GM19438 (cell line): ENCODE measurements around the gene LECT2.

ENCODE experiments used
- ATAC-seq: cut with Tn5 transposase; IDR thresholded peaks from one replicate; pipeline ENCODE4 v1.9.1; 2021; ENCODE audit warnings: low read depth; ENCODE audit not compliant: unreplicated experiment

LECT2 gene

DNA sequence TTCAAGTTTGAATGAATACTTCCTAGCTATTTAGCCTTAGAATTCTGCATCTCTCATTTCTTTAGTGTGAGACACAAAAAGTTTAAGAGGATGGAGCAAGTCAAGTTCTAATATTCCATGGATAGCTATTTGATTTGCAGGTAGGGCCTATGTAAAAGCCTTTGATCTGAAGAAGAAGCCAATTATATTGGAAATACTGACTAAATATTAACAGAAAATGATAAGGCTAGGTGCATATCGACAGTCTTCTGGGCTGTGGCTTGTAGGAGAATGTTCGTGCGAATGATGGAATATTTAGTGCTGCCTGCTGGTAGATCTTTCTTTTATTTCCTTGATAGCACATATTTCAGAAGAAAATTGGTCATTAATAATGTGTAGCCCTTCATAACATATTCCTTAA is at the start of gene LECT2:
TSS of gene LECT2 (minus strand) at position 85 of the 400 bp plus-strand sequence. CDS start 150 bp downstream, outside the sequence.
- no peak for ATAC-seq

DNA sequence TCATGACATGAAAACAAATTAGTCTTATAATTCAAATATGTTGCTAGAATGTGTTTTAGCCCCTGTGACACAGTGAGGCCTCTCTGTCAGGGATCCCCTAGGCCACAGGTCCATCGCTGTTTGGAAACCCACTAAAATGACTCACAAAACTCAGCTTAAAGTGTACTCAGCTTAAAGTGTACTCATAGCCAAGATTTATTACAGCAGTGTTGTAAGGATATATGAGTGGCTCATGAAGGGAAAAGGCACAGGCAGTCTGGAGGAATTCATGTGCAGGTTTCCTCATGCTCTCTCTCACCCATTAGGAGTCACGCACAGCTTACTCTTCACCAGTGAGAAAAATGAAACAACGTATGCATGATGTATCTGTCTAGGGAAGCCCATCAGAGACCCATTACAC is 49.7 kb upstream of the LECT2 start:
- ATAC-seq = no peak

GRCh38 chr5:136001466-136001981 is 46.7 kb upstream of the LECT2 start:
- ATAC-seq = no peak

DNA sequence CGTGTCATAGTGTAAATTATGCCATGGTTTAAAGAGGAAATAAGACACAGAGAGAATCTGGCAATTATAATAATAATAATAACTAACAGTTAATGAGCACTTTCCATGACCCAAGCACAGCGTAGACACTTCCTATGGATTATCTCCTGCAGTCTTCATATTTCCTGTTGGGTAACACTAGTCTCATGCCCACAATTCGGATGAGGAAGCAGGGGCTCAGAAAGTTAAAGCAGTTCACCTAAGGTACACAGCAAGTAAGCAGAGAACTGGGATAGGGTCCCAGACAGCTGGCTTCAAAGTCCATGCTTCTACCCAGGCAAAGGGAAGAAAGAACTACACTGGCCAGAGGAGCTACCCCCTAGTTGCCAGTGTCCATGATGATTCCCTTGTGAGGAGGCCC is 46.1 kb upstream of the LECT2 start:
- ATAC-seq = no peak

DNA sequence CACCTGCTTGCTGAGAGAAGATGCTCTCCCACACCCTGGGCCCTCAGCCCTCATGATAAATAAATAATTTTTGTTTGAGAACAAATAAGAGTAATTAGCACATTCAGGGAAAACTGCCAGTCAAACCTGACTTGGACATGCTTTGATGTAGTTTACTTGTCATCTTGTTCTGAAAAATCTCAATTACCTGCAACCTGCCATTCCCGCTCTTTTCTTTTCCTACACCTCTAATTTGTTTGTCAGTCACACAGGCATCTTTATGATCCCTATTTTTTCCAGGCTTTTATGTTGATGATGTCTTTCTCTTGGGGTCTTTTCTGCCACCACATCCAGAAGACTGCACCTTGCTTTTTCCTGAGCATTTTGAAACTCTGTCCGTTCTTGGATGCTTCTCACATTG is 45.4 kb upstream of the LECT2 start:
- ATAC-seq = no peak

- ATAC-seq = no peak
These were observed 44.8 kb upstream of the LECT2 start for GRCh38 chr5:135999406-136000139.

DNA sequence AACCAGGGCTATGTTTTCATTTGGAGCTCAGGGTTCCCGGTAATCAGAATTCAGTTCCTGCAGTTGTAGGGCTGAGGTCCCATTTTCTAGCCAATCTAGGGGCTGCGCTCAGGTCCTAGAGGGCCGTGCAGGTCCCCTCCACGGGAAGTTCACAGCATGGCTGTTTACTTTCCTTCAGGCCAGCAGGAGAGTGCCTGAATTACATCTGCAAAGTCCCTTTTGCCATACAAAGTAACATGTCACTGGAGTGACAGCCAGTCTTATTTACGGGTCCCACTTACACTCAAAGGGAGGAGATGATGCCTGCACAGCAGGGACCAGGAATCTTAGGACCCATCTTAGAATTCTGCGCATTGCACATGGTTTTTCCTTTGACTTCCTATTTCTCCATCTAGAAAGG is 44.1 kb upstream of the LECT2 start:
- ATAC-seq = no peak

- no peak for ATAC-seq
These were observed 43.0 kb upstream of the LECT2 start for GRCh38 chr5:135997673-135998335.

DNA sequence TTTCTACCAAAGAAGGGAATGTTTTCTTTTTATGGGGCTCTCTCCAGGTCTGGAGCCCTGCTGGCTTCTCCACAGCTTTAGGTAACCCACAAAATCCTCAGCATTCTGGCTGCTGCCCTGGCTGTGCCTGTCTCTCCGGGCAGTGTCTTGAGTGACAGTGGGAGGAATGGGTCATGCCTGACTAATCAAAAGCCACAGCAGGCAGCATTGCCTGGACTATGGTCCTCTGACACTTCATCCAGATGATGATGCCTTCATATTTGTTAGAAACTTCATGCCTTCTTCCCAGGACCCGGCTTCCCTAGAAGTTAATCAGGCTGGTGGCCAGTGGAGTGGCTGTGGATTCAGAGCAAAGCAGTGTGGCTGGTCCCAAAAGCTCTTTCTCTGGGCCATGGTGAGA is 41.8 kb upstream of the LECT2 start:
- no peak for ATAC-seq

DNA sequence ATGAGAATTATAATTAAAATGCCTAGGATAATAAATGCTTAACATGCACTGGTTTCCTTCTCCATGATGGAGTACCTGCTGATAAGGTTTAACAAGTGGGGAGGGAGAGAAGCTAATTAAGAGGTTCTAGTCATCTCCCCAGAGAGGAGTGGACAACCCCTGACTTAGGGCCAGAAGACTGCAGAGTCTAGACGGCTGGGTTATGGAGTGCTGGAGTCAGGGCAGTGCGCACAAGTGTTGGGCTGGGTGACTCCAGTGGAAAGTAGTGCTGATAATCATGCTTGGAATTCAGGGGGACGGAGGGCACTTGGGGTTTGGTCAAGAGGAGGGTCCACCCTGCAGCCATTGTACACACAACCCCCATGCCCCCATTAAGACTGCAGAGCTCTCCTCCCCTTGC is 41.2 kb upstream of the LECT2 start:
- ATAC-seq = no peak

DNA sequence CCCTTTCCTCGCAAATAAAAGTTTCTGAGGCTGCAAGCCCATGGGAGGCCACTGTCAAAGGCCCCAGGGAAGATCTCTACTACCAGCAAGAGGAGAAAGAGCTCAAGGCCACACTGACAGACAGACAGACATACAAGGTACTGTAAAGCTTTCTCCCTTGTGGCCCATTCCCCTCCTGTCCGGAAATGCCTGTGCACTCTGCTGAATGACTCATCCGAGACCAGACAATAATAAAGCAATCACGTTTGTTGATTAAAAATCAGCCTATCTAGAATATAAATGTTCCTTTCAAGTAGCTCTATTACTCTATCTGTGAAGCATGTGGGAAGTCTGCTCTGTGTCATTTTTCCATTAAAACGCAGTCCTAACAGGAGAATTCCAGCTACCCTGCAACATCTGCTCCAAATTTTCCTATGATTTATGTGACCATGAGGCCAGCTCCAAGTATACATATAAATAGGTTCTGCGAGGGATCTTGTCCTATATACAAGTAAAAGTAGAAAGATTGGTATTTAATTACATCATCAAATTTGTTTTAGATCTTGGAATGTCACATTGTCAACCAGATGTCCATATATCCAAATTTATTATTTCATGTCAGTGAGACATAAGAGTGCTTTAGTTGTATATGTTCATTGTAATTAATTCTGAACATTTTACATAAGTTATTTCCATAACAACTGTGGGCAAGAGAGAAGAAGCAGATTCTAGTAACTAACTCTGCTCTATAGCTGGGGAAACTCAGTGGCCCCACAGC is 39.3 kb upstream of the LECT2 start:
- no peak for ATAC-seq

- no peak for ATAC-seq
These were observed 38.6 kb upstream of the LECT2 start for GRCh38 chr5:135993335-135993879.

DNA sequence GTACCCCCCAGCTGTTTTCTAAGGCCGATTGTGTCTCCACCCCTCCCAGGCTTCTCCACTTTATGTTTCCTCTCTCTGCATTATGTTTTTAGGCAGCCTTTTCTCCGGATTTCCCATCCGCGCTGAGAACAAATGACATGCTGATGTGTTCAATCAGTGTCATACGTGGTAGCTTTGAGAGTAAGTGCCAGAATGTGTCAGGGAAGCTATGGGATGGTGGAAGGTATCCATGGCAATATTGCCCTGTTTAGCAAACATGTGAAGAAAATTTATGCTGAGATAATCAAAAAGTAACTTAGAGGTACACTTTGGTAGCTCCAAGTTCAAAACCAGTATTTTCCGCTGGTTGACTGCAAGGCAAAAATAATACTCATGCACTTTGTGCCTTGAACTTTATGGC is 36.6 kb upstream of the LECT2 start:
- ATAC-seq = no peak

DNA sequence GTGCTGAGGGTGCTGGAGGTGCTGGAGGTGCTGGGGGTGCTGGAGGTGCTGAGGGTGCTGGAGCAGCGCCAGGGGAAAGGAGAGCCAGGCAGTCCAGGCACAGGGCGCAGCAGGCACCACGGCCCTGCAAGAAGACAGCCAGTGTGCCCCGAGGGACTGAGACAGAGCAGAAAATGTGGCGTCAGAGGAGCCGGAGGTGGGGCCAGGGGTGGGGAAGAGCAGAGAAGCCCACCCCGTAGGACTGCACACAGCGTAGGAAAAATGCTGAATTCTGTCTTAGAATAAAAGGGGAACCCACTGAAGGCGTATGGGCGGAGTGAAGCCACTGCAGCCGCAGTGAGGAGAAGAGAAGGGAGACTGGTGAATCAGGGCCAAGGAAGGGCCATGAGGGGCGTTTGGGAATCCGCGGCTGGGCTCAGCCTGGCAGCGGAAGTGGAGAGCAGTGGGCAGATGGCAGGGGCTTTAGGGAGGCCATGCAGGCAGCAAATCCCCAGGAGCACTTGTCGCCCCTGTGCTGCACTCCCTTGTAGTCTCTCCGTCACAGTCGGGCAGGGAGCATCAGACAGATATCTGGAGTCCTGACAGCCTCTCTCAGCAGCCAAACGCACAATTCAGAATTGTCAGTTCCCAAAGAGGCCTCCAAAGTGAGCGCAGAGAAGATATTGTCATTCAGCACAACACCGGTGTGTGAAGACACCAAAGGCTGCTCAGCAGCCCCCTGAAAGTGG is 35.9 kb upstream of the LECT2 start:
- ATAC-seq = no peak

DNA sequence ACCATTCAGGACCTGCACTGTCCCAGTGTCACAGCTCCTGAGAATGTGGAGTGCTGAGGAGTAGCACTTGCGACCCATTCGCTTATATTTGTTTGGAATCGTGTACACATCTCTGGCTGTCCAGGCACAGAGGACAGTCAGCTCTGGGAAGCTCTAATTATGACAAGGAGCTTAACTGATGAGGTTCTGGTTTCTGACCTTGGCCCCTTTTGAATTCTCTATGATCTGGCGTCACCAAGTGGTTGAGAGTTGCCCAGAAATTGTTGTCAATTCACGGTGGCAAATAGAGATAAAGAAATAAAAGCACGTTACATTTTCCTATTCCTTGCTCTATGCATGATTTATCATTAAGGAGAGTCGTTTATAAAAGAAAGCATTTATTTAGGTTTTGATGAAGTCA is 34.9 kb upstream of the LECT2 start:
- no peak for ATAC-seq

DNA sequence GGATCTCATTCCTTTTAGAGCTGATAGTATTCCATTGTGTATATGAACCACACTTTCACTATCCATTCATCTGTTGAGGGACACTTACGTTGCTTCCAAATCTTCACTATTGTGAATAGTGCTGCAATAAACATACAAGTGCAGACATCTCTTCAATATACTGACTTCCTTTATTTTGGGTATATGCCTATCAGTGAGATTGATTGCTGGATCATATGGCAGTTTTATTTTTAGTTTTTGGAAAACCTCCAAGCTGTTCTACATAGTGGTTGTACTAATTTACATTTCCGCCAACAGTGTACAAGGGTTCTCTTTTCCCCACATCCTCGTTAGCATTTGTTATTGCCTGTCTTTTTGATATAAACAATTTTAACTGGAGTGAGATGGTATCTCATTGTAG is 33.8 kb upstream of the LECT2 start:
- no peak for ATAC-seq

DNA sequence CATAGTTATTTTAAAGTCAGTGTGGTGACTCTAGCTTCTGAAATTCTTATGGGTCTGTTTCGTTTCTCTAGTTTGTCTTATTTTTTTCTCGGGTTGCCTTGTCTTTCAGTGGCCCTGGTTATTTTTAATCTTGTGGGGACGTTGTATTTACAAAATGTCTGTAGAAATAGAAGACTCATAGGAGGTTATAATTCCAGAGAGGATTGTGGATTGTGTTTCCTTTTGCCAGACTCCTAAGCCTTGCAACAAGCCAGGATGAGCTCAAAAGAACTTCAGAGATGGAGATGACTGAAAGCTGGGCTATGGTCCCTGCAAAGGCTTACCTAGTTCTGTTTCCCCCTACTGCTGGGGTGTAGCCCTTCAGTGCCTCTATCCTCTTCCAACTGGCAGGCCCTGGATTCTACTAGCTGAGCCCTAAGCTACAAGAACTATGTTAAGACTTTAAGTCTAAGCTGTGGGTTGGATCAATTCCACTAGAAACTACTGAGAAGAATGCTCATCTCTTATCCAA is 32.2 kb upstream of the LECT2 start:
- ATAC-seq = no peak

DNA sequence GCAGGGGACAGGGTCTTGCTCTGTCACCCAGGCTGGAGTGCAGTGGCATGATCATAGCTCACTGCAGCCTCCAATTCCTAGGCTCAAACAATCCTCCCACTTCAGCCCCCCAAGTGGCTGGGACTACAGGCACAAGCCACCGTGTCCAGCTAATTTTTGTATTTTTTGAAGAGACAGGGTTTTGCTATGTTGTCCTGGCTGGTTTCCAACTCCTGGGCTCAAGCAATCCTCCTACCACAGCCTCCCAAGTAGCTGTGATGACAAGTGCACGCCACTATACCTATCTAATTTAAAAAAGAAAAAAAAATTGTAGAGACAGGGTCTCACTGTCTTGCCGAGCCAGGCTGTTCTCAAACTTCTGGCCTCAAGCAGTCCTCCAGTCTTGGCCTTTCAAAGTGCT is 31.6 kb upstream of the LECT2 start:
- no peak for ATAC-seq

DNA sequence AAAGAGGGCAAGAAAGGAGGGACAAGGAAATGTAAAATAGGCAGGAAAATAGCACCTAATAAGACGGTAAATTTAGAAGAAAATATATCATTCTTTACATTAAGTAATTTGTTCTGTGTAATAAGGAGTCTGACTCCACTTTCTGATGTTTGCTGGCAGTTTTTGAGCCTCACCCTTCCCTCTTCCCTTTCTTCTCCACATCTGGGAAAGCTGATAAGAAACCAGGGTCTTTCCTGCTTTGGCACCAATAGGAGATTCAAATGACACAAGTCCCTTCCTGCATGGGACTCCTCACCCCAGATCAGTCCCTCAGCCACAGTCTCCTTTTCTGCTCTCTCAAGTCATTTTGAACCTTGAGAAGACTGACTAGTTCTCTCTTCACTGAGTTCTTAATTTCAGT is 31.2 kb upstream of the LECT2 start:
- no peak for ATAC-seq

DNA sequence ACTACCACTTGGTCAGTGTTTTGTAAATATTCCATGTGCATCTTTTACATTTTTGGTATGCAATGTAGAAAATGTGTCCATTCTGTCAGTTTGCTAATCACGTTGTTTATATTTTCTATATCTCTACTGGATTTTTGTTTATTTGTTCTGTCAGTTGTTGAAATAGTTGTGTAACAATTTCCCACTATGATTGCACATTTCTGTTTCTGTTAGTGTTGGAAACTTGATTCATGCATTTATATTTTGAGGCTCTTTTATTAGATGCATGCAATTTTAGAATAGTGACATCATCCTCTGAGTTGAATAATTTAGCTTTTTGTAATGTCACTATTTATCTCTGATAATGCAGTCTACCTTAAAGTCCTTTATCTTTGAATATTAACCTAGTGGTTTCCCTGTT is 25.8 kb upstream of the LECT2 start:
- no peak for ATAC-seq
